ENCODE results near the gene ANKRD10. TPM values are rescaled to one million over a fixed set of nuclear protein-coding genes. Genes with fewer than 3 reads are reported as not detected.

Gene ANKRD10
- total RNA-seq, 1 experiment from 2014 or later = 159 TPM

DNA sequence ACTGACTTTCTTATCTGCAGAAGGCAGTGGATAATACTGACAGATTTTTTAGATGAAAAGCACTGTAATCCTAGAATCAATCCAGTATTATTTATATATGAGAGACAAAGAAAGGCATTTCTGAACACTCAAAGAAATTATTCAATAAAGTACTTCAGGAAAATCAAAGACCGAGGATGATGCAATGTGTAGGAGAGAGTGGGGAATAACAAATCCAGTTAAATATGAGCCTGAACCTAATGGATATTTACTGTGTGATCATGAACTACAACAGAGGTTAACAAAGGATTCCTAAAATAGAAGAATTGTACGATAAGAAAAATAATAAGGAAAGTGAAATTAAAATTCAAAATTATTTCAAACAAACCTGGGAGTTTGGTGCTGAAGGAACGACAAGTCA lies 69.3 kb downstream of the ANKRD10 start:
- no peak overlapping the region for H4K91ac ChIP-seq (ENCODE audit: insufficient read length, low read depth, low read length)
- H3K9me3 ChIP-seq (ENCODE audit: control insufficient read depth, low read depth, low read length) = no peaks in the 10 kb centered on the region
- no peaks in the 10 kb centered on the region for H4K20me1 ChIP-seq (ENCODE audit: control insufficient read depth, insufficient read depth, insufficient read length)
- no peak overlapping the region for H3K9ac ChIP-seq (ENCODE audit: extremely low read depth, insufficient read length, low read length)
- H3K27me3 ChIP-seq (ENCODE audit: insufficient read depth, low read length) = no peaks in the 10 kb centered on the region
- Mint-ChIP-seq H3K27me3 (ENCODE audit: low read depth) (peaks cover 3% of the 10 kb centered on the region), H3K27ac (peak overlapping the region in 1 of 3 experiments; percentile 29; a peak in 1 of 7 replicates), H3K4me3 (no peak overlapping the region), H3K9me3 (peaks cover 5 to 6% of the 10 kb centered on the region in 2 experiments; a peak in 4 of 5 replicates), H3K36me3 (ENCODE audit: insufficient read depth in 1 of 3, low read depth in 3 of 3) (0 out of 7 replicates have a peak, but pooled peaks cover 0 to 6% (median 4%) of the 10 kb centered on the region in 3 experiments), H3K4me1 (peaks cover 15 to 17% of the 10 kb centered on the region in 2 experiments)
- no CpG with 5 or more reads among the region's 3 CpGs for WGBS (ENCODE audit: extremely low coverage, insufficient read length, low lambda C conversion rate)
- H2BK20ac ChIP-seq (ENCODE audit: low read depth, low read length, poor library complexity, severe bottlenecking) = no peak overlapping the region
- H3K27ac ChIP-seq (ENCODE audit: insufficient read length, low read depth, low read length) = no peak overlapping the region
- H2AFZ ChIP-seq (ENCODE audit: low read length) = no peak overlapping the region
- H3K4me1 ChIP-seq (ENCODE audit: insufficient read depth, low read length) = no peaks in the 10 kb centered on the region
- H3K79me2 ChIP-seq (ENCODE audit: insufficient read depth, low read length) = no peaks in the 10 kb centered on the region
- no peak for TF ChIP-seq CTCF (conservative IDR thresholded peaks at IDR 0.05)
- no peak overlapping the region for H3K14ac ChIP-seq (ENCODE audit: insufficient read depth, low read length)
- H2BK120ac ChIP-seq (ENCODE audit: low read depth, low read length, poor library complexity, severe bottlenecking) = no peak overlapping the region
- DNase-seq = no peak
- H3K4me2 ChIP-seq (ENCODE audit: insufficient read depth, insufficient read length, low read length) = no peak overlapping the region
- H4K5ac ChIP-seq (ENCODE audit: insufficient read length, low read depth, low read length) = no peak overlapping the region
- H3K4ac ChIP-seq (ENCODE audit: low read depth, low read length) = no peak overlapping the region
- no peaks in the 10 kb centered on the region for H3K23me2 ChIP-seq (ENCODE audit: insufficient read length, low read depth, low read length, poor library complexity, severe bottlenecking)
- H3K23ac ChIP-seq (ENCODE audit: insufficient read length, low read depth, low read length) = no peak overlapping the region
- H3K79me1 ChIP-seq (ENCODE audit: insufficient read depth, low read depth, low read length, poor library complexity, severe bottlenecking) = no peaks in the 10 kb centered on the region
- no peak overlapping the region for H2BK12ac ChIP-seq (ENCODE audit: insufficient read length, low read depth, low read length)
- no peak overlapping the region for H2BK5ac ChIP-seq (ENCODE audit: insufficient read length, low read length)
- no peak overlapping the region for H4K8ac ChIP-seq (replicated peaks; ENCODE audit: insufficient read length, low read depth, low read length)
- H3K56ac ChIP-seq (ENCODE audit: insufficient read length, low read depth, low read length) = no peak overlapping the region
- H2AK5ac ChIP-seq (ENCODE audit: insufficient read length, low read length) = no peak overlapping the region
- H3T11ph ChIP-seq (ENCODE audit: low read length) = no peak overlapping the region
- no peak overlapping the region for H2BK15ac ChIP-seq (ENCODE audit: low read depth, low read length)
- H3K18ac ChIP-seq (ENCODE audit: insufficient read length, low read depth, low read length) = no peak overlapping the region
